Ovary (tissue), 9 donors: Measurements from ENCODE around the gene CCR9. TPM values are rescaled to one million over a fixed set of nuclear protein-coding genes. Genes with fewer than 3 reads are reported as not detected.

Experiments used
- DNase-seq, 5 donors: peaks; one replicate each; pipeline ENCODE4 v3.0.0-alpha.2; 2019 to 2020
- H3K27ac ChIP-seq, 2 donors: fragments of 200-600 bp; one replicate each; pipeline versions ENCODE4 v1.5.1 to v1.8.0; 2019 to 2022
- H3K27me3 ChIP-seq: fragments of 200-600 bp; one replicate; pipeline ENCODE4 v1.8.0; 2022
- H3K36me3 ChIP-seq: fragments of 200-600 bp; sonication (generic); one replicate; pipeline ENCODE4 v1.5.1; 2019
- H3K4me1 ChIP-seq: one replicate; pipeline ENCODE4 v1.8.1; 2013; ENCODE audit warnings: mild to moderate bottlenecking, moderate library complexity; ENCODE audit not compliant: insufficient read depth
- H3K4me3 ChIP-seq: fragments of 200-600 bp; sonication (generic); one replicate; pipeline ENCODE4 v1.5.1; 2017
- H3K9me3 ChIP-seq, 2 donors: fragments of 200-600 bp in 1 of 2; sonication (generic) in 1 of 2; one replicate each; pipeline versions ENCODE4 v1.5.1 to v1.8.1; 2013 to 2019; ENCODE audit warnings: mild to moderate bottlenecking in 1 of 2, moderate library complexity in 1 of 2
- EP300 ChIP-seq: sonication (generic); formaldehyde crosslinking; IDR thresholded peaks from one replicate; pipeline ENCODE4 v1.6.1; 2017; ENCODE audit warnings: antibody characterized with exemption
- POLR2A ChIP-seq: fragments of 450-650 bp; IDR thresholded peaks from one replicate; pipeline ENCODE4 v1.6.1; 2017; ENCODE audit warnings: antibody characterized with exemption, mild to moderate bottlenecking, moderate library complexity
- whole genome bisulfite sequencing, 3 donors: extraction: QIAGEN DNeasy Blood & Tissue Kit in 1 of 3; methylation state at CpG; one replicate each; pipeline versions ENCODE4 v1.1.5 to v1.1.7; 2013 to 2017; 5-methylcytosine and 5-hydroxymethylcytosine counted together
- intact Hi-C, 4 donors: fragments of 100-400 bp; cut with DNase I; formaldehyde crosslinking; loops; one replicate each; pipeline versions ENCODE4 v1.11.0 to v1.15.1; 2022 to 2023
- polyA plus RNA-seq, 2 donors: library from polyadenylated mRNA; stranded (reverse); fragments of 200-250 nt in 1 of 2; fragments of 350-450 nt in 1 of 2; fragmentation: Illumina TruSeq in 1 of 2; extraction: RNeasy Lipid Tissue Mini Kit (QIAGEN cat#74804) in 1 of 2; gene quantifications; one replicate each; pipeline ENCODE4 v1.2.3, GENCODE V29; 2013 to 2014
- total RNA-seq, 7 donors: library from RNA; depleted of rRNA in 2 of 7; stranded (reverse); fragments of >200 nt in 2 of 7; fragmentation: NEBNext Ultra II Directional in 3 of 7; extraction: Animal tissue kit (Norgen Biotek cat#: 25700) in 3 of 7; gene quantifications; one replicate each; pipeline versions ENCODE4 v1.1.0 to v1.2.4, GENCODE V29; 2016 to 2023
- TF ChIP-seq, protein P1 (sequence below), 3 donors: fragments of 450-650 bp in 2 of 3; fragments of 200-600 bp in 1 of 3; IDR thresholded peaks; one replicate each; pipeline versions ENCODE4 v1.5.1 to v1.8.0; 2016 to 2022; ENCODE audit warnings: antibody characterized with exemption in 3 of 3, mild to moderate bottlenecking in 1 of 3
- donor health status: DM: no; HTN: no; CAD: no; lungs with moderate emphysema.
- donor health status: DM: no; HTN: no; CAD: no.
- donor health status: Bipolar disorder and iron deficiency.
- donor health status: DM: yes; HTN: yes; CAD: no.
- donor health status: DM: no; HTN: no; CAD: no.
- donor health status: DM: yes; HTN: yes; CAD: no.

Gene CCR9
- total and polyA plus RNA-seq, 9 donors, result 0.05 to 0.24 (median 0.09) TPM; not detected in 5

GRCh38 chr3:45940781-45941365 is 54.5 kb downstream of the CCR9 start:
- Histone ChIP-seq H3K27me3 (no peaks in the 10 kb centered on the region), H3K27ac (no peak overlapping the region), H3K4me3 (no peak overlapping the region), H3K4me1 (peaks cover 4% of the 10 kb centered on the region), H3K9me3 (no peaks in the 10 kb centered on the region), H3K36me3 (no peaks in the 10 kb centered on the region)
- no peak for DNase-seq
- 88 to 91% (median 89%) methylated on average over 6 of the region's 6 CpGs for WGBS, 3 donors
- TF ChIP-seq, protein P1, sequence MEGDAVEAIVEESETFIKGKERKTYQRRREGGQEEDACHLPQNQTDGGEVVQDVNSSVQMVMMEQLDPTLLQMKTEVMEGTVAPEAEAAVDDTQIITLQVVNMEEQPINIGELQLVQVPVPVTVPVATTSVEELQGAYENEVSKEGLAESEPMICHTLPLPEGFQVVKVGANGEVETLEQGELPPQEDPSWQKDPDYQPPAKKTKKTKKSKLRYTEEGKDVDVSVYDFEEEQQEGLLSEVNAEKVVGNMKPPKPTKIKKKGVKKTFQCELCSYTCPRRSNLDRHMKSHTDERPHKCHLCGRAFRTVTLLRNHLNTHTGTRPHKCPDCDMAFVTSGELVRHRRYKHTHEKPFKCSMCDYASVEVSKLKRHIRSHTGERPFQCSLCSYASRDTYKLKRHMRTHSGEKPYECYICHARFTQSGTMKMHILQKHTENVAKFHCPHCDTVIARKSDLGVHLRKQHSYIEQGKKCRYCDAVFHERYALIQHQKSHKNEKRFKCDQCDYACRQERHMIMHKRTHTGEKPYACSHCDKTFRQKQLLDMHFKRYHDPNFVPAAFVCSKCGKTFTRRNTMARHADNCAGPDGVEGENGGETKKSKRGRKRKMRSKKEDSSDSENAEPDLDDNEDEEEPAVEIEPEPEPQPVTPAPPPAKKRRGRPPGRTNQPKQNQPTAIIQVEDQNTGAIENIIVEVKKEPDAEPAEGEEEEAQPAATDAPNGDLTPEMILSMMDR (IDR thresholded peaks at IDR 0.05), result no peak
- intact Hi-C loops, result no loop called here

- Histone ChIP-seq H3K27me3 (no peaks in the 10 kb centered on the region), H3K27ac (no peak overlapping the region), H3K4me1 (peaks cover 4% of the 10 kb centered on the region), H3K4me3 (no peak overlapping the region), H3K36me3 (no peaks in the 10 kb centered on the region), H3K9me3 (no peaks in the 10 kb centered on the region)
- no peak for DNase-seq
- 72 to 83% (median 79%) methylated on average over 5 to 6 of the region's 6 CpGs for WGBS, 3 donors
- intact Hi-C loops, result no loop called here
- TF ChIP-seq POLR2A (no peak), EP300 (no peak)
- TF ChIP-seq, protein P1 (IDR thresholded peaks at IDR 0.05), result no peak
Measured at GRCh38 chr3:45942051-45942825, 55.9 kb downstream of the CCR9 start.

DNA sequence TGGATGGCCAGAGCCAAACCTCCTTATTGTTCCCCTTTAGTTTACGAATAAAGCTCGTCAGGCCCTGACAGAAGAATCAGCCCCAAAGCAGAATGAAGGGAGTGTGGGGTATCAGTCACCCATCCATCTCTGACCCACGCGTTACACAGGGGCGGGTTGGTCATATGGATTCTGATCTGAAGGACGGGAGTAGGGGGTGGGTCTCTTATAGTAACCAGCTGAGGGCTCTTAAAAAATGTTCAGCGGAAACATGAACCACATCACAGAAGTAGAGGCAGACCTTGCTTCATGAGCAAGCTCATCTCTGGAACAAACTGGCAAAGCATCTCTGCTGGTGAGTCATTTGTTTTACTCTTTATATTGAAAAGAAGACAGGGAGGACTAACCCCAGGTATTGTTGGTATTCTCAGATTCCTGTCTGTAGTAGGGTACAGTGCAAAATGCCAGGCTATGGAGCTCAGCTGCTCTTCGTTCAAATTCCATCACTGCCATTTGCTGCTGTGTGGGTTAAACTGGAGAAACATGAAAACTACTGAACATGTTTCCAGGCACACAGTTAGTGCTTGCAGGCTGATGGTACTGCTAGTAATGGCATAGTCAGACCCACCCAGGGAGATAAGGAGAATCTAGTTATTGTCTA is 57.0 kb downstream of the CCR9 start, which contains the start of gene CXCR6:
TSS of gene CXCR6 (plus strand) at position 258 of the 640 bp plus-strand sequence. CDS start 3,018 bp downstream, outside the sequence.
- H3K9me3 ChIP-seq, result no peaks in the 10 kb centered on the region
- no peak for DNase-seq

More for the DNA sequence above, 57.0 kb downstream of the CCR9 start, which contains the start of gene CXCR6:
- no peak within 1 kb of the TSS for H3K27ac ChIP-seq
- H3K27me3 ChIP-seq, result no peaks in the 10 kb centered on the region
- intact Hi-C loops, result no loop called here
- H3K4me1 ChIP-seq, result peaks cover 4% of the 10 kb centered on the region
- no peak for TF ChIP-seq EP300
- TF ChIP-seq, protein P1 (IDR thresholded peaks at IDR 0.05), result no peak
- TF ChIP-seq POLR2A, result no peak
- no peaks in the 10 kb centered on the region for H3K36me3 ChIP-seq
- no peak within 1 kb of the TSS for H3K4me3 ChIP-seq
- 90 to 95% (median 93%) methylated on average over 8 of the region's 8 CpGs for WGBS, 3 donors
